Measurements from ENCODE around the gene SMAD6.

Gene SMAD6

DNA sequence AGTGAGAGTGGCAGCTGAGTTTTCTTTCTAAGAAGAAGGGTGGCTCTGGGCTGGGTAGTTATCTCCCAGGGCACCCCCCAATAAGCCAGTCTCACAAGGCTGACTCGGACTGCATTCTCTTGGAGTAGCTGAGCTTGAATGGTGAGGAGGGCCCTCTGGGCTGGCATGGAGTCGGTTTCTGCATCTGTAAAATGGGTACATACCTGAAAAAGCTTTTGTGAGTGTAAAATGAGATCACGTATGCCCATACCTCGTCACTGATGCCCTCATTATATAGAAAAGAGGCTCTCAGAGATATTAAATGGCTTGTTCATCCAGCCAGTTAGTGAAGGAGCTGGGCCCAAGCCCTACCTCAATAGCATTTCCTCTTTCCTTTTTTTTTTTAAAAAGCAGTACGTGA, 41.2 kb downstream of the SMAD6 start:
- TF ChIP-seq, protein P1, sequence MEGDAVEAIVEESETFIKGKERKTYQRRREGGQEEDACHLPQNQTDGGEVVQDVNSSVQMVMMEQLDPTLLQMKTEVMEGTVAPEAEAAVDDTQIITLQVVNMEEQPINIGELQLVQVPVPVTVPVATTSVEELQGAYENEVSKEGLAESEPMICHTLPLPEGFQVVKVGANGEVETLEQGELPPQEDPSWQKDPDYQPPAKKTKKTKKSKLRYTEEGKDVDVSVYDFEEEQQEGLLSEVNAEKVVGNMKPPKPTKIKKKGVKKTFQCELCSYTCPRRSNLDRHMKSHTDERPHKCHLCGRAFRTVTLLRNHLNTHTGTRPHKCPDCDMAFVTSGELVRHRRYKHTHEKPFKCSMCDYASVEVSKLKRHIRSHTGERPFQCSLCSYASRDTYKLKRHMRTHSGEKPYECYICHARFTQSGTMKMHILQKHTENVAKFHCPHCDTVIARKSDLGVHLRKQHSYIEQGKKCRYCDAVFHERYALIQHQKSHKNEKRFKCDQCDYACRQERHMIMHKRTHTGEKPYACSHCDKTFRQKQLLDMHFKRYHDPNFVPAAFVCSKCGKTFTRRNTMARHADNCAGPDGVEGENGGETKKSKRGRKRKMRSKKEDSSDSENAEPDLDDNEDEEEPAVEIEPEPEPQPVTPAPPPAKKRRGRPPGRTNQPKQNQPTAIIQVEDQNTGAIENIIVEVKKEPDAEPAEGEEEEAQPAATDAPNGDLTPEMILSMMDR (IDR thresholded peaks at IDR 0.05; ENCODE audit: low read length, missing control alignments): no peak
- H3K4me3 ChIP-seq (replicated peaks; ENCODE audit: low read depth, low read length): no peak overlapping the region
- DNase-seq (ENCODE audit: low read depth): no peak

DNA sequence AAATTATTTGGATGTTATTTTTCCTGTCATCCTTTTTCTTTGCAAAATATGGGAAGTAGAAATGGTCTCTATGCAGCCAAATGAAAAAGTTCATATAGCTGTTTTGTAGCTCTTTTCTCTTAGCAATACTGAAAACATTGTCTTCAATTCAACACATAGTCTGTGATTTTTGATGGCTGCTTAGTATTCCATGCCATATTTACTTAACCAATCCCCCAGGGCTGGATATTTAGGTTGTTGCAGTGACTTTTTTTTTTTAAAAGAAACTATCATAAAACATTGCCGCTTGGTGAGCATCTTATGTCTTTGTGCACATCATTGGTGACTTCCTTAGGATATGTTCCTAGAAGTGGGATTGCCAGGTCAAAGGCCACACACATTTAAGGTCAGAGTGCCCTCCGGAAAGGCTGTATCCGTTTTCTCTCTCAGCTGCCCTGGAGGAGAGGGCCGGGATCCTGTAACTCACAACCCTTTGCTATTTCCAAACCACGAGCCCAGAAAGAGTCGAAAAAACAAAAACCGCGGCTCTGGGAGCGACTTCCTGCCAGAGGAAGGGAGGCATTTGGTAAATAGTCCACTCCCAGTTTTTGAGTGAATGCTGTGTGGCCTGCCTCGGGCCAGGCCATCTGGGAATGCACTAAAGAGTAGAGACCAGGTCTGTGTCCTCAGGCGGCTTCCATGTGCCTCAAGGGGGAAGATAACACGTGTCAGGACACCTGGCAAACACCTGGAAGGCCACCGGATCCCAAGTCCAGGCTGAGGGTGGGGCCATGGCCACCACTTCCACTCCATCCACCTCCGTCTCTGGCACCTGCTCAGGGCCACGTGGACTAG, 41.9 kb downstream of the SMAD6 start:
- no peak overlapping the region for H3K4me3 ChIP-seq (replicated peaks; ENCODE audit: low read depth, low read length)
- DNase-seq (ENCODE audit: low read depth): peak; percentile 53
- TF ChIP-seq, protein P1 (IDR thresholded peaks at IDR 0.05; ENCODE audit: low read length, missing control alignments): no peak

DNA sequence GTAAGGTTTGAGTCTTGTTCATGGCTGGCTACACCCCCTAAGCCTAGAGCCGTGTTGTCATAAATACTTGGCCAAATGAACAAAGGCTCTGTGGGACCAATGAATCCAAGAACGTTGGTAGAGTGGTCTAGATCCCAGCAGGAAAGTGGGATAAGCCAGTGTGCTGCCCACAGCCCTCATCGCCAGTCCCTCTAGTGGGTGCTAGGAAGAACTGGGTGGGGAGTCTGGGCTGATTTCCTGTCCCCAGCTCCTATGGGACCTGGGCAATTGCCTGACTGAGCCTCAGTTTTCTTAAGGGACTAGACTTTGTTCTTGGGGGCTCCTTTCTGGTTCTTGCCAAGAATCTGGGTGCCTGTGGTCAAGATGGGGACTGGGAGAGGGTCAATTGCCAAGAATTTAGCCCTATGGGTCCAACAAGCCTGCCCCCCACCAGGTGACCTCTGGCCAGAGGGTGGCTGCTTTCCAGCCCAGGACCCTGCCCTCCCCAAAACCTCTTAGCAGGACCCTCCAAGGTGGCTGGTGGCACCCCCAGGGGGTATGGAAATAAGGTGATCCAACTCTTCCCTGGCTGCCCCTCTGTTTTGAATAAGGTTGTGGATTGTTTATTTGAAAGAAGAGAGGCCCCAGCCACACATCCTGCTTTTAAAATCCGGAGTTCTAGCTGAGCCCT, 42.7 kb downstream of the SMAD6 start:
- no peak for DNase-seq (ENCODE audit: low read depth)
- TF ChIP-seq, protein P1 (IDR thresholded peaks at IDR 0.05; ENCODE audit: low read length, missing control alignments): peak; percentile 6
- no peak overlapping the region for H3K4me3 ChIP-seq (replicated peaks; ENCODE audit: low read depth, low read length)

DNA sequence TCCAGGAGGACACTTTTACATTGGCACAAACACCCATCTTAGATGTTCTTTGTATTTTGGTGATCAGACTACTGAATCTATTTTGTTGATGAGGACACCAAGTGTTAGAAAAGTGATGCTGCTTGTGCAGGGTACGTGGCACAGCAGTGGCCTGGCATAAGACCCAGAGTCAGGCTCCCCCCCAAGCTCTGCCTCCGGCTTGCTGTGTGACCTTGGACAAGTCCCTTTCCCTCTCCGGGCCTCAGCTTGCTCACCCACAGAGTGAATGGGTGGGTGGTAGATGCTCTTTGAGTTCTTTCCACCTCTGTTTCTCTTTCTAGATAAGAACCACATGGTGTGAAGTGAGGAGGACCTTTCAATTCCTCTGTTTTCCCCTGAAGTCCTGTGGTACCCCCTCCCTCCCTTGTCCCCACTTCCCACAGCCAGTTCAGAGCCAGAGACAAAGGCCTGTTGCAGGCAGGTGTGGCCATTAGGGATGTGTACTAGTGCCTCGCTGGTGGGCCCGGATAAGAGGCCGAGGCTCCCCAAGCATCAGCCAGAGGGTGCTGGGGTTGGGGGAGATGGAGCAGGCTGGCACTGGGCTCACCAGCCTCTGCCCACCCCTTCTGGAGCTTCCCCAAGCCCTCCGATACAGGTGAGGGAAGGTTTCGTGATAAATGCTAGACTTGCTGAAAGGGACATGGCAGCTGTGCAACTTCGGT, 43.6 kb downstream of the SMAD6 start:
- no peak for DNase-seq (ENCODE audit: low read depth)
- no peak overlapping the region for H3K4me3 ChIP-seq (replicated peaks; ENCODE audit: low read depth, low read length)
- TF ChIP-seq, protein P1 (IDR thresholded peaks at IDR 0.05; ENCODE audit: low read length, missing control alignments): no peak

DNA sequence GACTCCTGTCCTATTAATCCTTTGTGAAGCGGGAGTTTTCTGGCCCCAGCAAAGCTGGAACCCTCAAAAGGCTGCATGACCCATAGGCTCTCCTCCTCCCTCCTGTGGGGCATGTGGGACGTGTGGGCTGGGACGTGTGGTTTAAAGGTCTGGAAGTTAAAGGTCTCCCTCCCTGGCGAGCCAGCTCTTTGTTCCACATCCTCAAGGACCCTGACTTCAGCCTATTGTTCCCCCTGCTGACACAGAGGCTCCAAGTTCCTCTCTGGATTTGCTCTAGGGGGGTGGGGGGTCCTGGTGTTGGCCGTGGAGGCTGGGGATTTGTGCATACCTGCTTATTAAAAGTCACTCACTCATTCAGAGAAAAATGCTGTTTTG, 44.2 kb downstream of the SMAD6 start:
- H3K4me3 ChIP-seq (replicated peaks; ENCODE audit: low read depth, low read length): no peak overlapping the region
- TF ChIP-seq, protein P1 (IDR thresholded peaks at IDR 0.05; ENCODE audit: low read length, missing control alignments): no peak
- no peak for DNase-seq (ENCODE audit: low read depth)

DNA sequence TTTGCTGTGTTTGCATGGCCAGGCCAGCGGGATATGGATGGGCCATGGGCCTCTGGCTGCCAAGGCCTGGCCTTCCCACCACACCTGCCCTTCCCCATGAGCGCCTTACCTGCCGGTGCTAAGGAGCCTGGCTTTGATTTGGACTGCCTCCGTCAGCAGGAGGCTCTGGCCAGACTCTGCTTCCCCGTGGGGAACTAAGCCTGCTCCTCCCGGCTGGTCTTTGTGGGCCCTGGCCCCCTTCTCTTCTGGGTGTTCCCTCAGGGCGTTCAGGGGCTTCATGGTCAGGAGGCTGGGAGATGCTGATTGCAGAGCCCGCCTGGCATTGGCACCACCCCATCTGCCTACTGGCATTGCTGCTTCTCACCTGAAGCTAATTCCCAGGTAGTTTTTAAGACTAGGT, 45.2 kb downstream of the SMAD6 start:
- no peak overlapping the region for H3K4me3 ChIP-seq (replicated peaks; ENCODE audit: low read depth, low read length)
- DNase-seq (ENCODE audit: low read depth): no peak
- TF ChIP-seq, protein P1 (IDR thresholded peaks at IDR 0.05; ENCODE audit: low read length, missing control alignments): no peak

All from fibroblast of pulmonary artery (primary cell).